ENCODE measurements around the gene CES4A.

The CES4A gene

DNA sequence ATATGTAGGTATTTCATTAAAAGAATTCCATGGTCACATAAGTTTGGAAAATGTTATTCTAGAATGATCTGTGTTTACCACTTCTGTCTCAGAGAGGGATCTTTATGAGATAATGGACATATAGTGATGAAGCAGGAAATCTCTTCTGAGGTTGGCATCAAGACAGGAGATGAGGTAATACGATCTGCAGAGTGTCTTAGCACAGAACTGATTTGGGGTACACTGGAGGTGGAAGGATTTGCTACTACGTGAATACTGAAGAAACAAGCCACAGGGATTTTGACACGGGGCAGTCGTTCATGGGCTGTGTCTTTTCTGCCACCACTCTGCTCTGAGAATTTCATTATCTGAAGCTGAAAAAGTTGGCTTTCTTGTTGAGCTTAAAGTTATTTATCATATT lies 46.1 kb downstream of the CES4A start:
- TF ChIP-seq ARNTL (CRISPR knock-in tag; IDR thresholded peaks at IDR 0.05; ENCODE audit: borderline replicate concordance, low read depth) (no peak), OSR1 (CRISPR knock-in tag; IDR thresholded peaks at IDR 0.05) (no peak), ZNF70 (CRISPR knock-in tag; IDR thresholded peaks at IDR 0.05) (no peak), ZFP30 (CRISPR knock-in tag; IDR thresholded peaks at IDR 0.05) (no peak), ESRRG (CRISPR knock-in tag; IDR thresholded peaks at IDR 0.05) (no peak), ISL1 (CRISPR knock-in tag; IDR thresholded peaks at IDR 0.05) (no peak), TOX (CRISPR knock-in tag; IDR thresholded peaks at IDR 0.05; ENCODE audit: borderline replicate concordance) (no peak), ZNF8 (CRISPR knock-in tag; IDR thresholded peaks at IDR 0.05) (no peak), PPARA (CRISPR knock-in tag; IDR thresholded peaks at IDR 0.05; ENCODE audit: borderline replicate concordance) (no peak), ZNF565 (CRISPR knock-in tag; conservative IDR thresholded peaks at IDR 0.05; ENCODE audit: low read depth) (no peak), ZC3H10 (CRISPR knock-in tag; IDR thresholded peaks at IDR 0.05) (no peak)
- TF ChIP-seq, protein P1, sequence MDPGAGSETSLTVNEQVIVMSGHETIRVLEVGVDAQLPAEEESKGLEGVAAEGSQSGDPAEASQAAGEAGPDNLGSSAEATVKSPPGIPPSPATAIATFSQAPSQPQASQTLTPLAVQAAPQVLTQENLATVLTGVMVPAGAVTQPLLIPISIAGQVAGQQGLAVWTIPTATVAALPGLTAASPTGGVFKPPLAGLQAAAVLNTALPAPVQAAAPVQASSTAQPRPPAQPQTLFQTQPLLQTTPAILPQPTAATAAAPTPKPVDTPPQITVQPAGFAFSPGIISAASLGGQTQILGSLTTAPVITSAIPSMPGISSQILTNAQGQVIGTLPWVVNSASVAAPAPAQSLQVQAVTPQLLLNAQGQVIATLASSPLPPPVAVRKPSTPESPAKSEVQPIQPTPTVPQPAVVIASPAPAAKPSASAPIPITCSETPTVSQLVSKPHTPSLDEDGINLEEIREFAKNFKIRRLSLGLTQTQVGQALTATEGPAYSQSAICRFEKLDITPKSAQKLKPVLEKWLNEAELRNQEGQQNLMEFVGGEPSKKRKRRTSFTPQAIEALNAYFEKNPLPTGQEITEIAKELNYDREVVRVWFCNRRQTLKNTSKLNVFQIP (CRISPR knock-in tag; IDR thresholded peaks at IDR 0.05; ENCODE audit: borderline replicate concordance, low read depth) = no peak
- TF ChIP-seq, protein P2, sequence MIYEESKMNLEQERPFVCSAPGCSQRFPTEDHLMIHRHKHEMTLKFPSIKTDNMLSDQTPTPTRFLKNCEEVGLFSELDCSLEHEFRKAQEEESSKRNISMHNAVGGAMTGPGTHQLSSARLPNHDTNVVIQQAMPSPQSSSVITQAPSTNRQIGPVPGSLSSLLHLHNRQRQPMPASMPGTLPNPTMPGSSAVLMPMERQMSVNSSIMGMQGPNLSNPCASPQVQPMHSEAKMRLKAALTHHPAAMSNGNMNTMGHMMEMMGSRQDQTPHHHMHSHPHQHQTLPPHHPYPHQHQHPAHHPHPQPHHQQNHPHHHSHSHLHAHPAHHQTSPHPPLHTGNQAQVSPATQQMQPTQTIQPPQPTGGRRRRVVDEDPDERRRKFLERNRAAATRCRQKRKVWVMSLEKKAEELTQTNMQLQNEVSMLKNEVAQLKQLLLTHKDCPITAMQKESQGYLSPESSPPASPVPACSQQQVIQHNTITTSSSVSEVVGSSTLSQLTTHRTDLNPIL (CRISPR knock-in tag; IDR thresholded peaks at IDR 0.05; ENCODE audit: low read depth) = no peak
- TF ChIP-seq, protein P3, sequence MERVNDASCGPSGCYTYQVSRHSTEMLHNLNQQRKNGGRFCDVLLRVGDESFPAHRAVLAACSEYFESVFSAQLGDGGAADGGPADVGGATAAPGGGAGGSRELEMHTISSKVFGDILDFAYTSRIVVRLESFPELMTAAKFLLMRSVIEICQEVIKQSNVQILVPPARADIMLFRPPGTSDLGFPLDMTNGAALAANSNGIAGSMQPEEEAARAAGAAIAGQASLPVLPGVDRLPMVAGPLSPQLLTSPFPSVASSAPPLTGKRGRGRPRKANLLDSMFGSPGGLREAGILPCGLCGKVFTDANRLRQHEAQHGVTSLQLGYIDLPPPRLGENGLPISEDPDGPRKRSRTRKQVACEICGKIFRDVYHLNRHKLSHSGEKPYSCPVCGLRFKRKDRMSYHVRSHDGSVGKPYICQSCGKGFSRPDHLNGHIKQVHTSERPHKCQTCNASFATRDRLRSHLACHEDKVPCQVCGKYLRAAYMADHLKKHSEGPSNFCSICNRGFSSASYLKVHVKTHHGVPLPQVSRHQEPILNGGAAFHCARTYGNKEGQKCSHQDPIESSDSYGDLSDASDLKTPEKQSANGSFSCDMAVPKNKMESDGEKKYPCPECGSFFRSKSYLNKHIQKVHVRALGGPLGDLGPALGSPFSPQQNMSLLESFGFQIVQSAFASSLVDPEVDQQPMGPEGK (CRISPR knock-in tag; IDR thresholded peaks at IDR 0.05; ENCODE audit: borderline replicate concordance) = no peak
- TF ChIP-seq, protein P4, sequence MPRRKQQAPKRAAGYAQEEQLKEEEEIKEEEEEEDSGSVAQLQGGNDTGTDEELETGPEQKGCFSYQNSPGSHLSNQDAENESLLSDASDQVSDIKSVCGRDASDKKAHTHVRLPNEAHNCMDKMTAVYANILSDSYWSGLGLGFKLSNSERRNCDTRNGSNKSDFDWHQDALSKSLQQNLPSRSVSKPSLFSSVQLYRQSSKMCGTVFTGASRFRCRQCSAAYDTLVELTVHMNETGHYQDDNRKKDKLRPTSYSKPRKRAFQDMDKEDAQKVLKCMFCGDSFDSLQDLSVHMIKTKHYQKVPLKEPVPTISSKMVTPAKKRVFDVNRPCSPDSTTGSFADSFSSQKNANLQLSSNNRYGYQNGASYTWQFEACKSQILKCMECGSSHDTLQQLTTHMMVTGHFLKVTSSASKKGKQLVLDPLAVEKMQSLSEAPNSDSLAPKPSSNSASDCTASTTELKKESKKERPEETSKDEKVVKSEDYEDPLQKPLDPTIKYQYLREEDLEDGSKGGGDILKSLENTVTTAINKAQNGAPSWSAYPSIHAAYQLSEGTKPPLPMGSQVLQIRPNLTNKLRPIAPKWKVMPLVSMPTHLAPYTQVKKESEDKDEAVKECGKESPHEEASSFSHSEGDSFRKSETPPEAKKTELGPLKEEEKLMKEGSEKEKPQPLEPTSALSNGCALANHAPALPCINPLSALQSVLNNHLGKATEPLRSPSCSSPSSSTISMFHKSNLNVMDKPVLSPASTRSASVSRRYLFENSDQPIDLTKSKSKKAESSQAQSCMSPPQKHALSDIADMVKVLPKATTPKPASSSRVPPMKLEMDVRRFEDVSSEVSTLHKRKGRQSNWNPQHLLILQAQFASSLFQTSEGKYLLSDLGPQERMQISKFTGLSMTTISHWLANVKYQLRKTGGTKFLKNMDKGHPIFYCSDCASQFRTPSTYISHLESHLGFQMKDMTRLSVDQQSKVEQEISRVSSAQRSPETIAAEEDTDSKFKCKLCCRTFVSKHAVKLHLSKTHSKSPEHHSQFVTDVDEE (CRISPR knock-in tag; IDR thresholded peaks at IDR 0.05) = no peak
- ATAC-seq = peak; percentile 42

DNA sequence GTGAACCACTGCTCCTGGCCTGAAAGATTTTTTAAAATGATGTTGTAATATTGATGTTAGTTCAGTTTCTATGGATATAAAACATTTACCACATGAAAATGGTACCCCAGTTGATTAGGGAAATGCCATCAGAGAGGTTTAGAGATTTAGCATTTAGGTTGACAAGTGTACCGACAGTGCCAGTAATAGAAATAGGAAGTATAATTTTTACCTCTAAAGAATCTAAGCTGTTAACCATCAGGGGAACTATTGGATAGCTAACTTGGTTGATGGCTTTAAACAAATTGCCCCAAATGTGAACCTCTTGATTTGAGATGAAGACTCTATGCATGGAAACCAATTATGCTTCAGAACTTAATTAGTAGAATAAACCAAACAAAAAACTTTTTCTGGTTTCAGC lies 47.0 kb downstream of the CES4A start:
- ATAC-seq = no peak
- no peak for TF ChIP-seq ZNF8 (CRISPR knock-in tag; IDR thresholded peaks at IDR 0.05)
- TF ChIP-seq ZNF70 (CRISPR knock-in tag; IDR thresholded peaks at IDR 0.05) = no peak
- no peak for TF ChIP-seq BACH2 (CRISPR knock-in tag; IDR thresholded peaks at IDR 0.05; ENCODE audit: borderline replicate concordance)
- TF ChIP-seq PPARA (CRISPR knock-in tag; IDR thresholded peaks at IDR 0.05; ENCODE audit: borderline replicate concordance) = no peak
- TF ChIP-seq, protein P3 (CRISPR knock-in tag; IDR thresholded peaks at IDR 0.05; ENCODE audit: borderline replicate concordance) = no peak
- TF ChIP-seq ARNTL (CRISPR knock-in tag; IDR thresholded peaks at IDR 0.05; ENCODE audit: borderline replicate concordance, low read depth) = no peak
- no peak for TF ChIP-seq GLIS3 (CRISPR knock-in tag; IDR thresholded peaks at IDR 0.05)
- no peak for TF ChIP-seq ZFP3 (CRISPR knock-in tag; IDR thresholded peaks at IDR 0.05)
- TF ChIP-seq TOX (CRISPR knock-in tag; IDR thresholded peaks at IDR 0.05; ENCODE audit: borderline replicate concordance) = no peak
- TF ChIP-seq, protein P1 (CRISPR knock-in tag; IDR thresholded peaks at IDR 0.05; ENCODE audit: borderline replicate concordance, low read depth) = no peak
- no peak for TF ChIP-seq TCF4 (CRISPR knock-in tag; IDR thresholded peaks at IDR 0.05; ENCODE audit: borderline replicate concordance)
- no peak for TF ChIP-seq SNAI2 (CRISPR knock-in tag; IDR thresholded peaks at IDR 0.05)
- no peak for TF ChIP-seq RARB (CRISPR knock-in tag; IDR thresholded peaks at IDR 0.05)
- TF ChIP-seq CSDC2 (CRISPR knock-in tag; IDR thresholded peaks at IDR 0.05) = no peak
- TF ChIP-seq ZNF565 (CRISPR knock-in tag; conservative IDR thresholded peaks at IDR 0.05; ENCODE audit: low read depth) = no peak
- TF ChIP-seq ESRRG (CRISPR knock-in tag; IDR thresholded peaks at IDR 0.05) = no peak
- TF ChIP-seq, protein P5, sequence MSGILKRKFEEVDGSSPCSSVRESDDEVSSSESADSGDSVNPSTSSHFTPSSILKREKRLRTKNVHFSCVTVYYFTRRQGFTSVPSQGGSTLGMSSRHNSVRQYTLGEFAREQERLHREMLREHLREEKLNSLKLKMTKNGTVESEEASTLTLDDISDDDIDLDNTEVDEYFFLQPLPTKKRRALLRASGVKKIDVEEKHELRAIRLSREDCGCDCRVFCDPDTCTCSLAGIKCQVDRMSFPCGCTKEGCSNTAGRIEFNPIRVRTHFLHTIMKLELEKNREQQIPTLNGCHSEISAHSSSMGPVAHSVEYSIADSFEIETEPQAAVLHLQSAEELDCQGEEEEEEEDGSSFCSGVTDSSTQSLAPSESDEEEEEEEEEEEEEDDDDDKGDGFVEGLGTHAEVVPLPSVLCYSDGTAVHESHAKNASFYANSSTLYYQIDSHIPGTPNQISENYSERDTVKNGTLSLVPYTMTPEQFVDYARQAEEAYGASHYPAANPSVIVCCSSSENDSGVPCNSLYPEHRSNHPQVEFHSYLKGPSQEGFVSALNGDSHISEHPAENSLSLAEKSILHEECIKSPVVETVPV (CRISPR knock-in tag; IDR thresholded peaks at IDR 0.05) = no peak
- no peak for TF ChIP-seq OSR1 (CRISPR knock-in tag; IDR thresholded peaks at IDR 0.05)
